ENCODE measurements around the gene ATG9B.

GRCh38 chr7:150999497-151000230 lies 24.6 kb downstream of the ATG9B start:
- TF ChIP-seq CTCF (conservative IDR thresholded peaks at IDR 0.05) = no peak
- TF ChIP-seq EZH2 (IDR thresholded peaks at IDR 0.05; ENCODE audit: low read depth) = no peak
